GM21526 (cell line): Measurements from ENCODE around the gene CLEC16A.

ENCODE experiments used
- ATAC-seq: cut with Tn5 transposase; IDR thresholded peaks from one replicate; pipeline ENCODE4 v1.9.1; 2021; ENCODE audit warnings: moderate library complexity; ENCODE audit not compliant: unreplicated experiment, low FRiP score

Gene CLEC16A

GRCh38 chr16:10987361-10988163 lies 43.2 kb downstream of the CLEC16A start:
- no peak for ATAC-seq

DNA sequence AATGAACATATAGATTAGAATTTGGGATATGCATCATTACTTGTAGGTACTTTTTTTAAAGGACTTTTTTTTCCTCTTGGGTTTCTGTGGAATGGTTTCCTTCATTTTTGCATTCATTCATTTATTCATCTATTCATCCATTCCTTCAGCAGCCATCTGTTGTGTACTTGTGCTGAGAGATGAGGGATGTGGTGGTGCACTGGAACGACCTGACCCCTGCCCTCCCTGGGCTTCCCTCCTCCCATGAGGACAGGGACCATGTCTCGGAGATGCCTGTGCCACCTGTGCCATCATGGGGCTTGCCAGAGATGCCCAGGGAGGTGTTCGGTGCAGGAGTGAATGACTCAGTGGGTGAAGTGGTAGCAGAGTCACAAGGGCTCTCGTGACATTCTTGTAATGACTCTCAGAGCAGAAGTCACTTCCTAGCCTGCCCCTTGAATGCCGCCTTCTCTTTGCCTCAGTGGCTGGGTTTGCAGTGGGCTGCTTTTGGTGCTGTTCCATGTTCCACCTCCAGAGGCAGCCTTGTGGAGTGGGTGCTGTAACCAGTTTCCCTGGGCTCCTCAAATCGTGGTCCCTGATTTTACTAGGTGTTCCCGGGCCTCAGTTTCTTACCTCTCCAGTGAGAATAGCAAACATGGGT lies 43.9 kb downstream of the CLEC16A start:
- ATAC-seq: no peak

DNA sequence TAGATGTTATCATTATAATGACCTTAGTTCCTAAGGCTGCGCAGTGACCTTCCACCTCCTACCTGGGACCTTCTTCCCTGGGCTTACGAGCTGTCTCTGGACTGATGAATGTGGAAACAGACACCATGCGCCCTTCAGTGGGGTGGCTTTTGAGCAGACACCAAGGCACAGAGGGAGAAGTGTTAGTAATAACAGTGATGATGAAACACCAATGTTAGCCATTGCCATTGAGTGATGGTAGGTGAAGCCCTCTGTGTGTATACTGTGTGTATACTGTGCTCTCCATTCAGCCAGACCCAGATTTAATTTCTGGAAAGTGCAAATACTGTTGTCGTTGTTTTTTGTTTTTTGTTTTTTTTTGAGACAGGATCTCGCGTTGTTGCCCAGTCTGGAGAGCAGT lies 44.5 kb downstream of the CLEC16A start:
- no peak for ATAC-seq

GRCh38 chr16:10989559-10989958 lies 45.2 kb downstream of the CLEC16A start:
- no peak for ATAC-seq

DNA sequence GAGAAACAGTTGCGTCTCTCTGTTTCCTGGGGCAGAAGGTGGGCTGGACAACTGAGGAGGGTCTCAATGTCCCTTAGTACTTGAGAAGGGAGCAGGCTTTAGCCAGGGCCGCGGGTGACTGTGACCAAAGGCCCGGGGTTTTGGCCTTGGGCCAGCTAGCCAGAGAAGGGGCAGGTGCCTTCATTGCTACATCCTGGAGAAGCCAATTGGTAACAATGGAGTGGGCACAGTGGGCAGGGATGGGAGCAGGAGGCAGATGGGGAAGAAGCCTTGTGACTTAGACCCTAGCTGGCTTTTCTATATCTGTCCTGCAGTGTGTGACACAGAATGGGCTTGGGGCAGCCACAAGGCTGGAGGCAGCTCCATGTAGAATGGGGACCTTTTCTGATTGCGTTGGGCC lies 46.0 kb downstream of the CLEC16A start:
- no peak for ATAC-seq

- ATAC-seq: no peak
Observed at GRCh38 chr16:10992112-10992511, 47.7 kb downstream of the CLEC16A start.

DNA sequence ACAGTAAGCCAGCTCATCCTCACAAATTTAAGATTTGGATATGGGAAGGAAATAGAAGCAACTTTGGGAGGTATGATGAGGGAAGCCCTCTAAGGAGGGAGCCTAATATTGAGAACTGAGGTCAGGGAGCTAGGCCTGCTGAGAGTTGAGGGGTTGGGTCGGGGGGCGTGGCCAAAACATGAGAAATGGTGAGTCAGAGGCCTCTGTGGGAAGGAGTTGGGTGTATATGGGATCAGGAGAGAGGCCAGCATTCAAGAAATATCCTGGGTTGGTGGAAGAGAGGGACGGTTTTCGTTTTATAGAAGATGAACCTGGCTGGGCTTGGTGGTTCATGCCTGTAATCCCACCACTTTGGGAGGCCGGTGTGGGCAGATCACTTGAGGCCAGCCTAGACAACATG lies 48.4 kb downstream of the CLEC16A start:
- ATAC-seq: no peak

DNA sequence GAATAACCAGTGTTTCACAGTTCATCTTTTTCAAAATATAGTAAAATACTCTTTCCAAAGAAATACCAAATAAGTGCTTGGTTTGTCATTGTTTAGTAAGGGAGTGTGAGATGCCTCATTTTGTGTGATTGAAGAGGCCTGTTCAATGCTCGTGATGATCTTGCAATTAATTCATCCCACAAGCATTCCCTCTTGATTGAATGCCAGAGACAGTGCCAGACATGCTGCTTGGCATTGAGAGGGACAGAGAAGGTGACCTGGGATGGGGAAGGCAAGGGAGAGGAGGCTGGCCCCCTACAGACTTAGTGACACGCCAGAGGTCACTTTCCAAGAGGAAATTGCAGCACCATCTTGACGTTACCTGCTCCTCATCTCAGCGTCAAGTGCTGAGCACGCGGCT lies 49.3 kb downstream of the CLEC16A start:
- ATAC-seq: no peak

DNA sequence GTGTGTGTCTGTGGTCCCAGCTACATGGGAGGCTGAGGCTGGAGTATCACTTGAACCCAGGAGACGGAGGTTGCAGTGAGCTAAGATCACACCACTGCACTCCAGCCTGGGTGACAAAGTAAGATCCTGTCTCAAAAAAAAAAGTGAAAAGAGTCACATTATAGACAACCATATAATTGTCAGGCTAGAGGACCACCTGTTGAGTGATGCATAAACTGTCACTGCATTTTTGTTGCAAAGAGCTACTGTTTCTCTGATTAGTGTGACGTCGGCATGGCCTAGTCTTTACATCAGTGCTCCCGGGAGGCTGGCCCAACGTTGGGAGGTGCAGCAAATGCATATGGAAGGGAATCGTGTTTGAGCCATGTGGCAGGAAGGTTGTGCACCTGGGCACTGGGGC lies 50.2 kb downstream of the CLEC16A start:
- no peak for ATAC-seq

DNA sequence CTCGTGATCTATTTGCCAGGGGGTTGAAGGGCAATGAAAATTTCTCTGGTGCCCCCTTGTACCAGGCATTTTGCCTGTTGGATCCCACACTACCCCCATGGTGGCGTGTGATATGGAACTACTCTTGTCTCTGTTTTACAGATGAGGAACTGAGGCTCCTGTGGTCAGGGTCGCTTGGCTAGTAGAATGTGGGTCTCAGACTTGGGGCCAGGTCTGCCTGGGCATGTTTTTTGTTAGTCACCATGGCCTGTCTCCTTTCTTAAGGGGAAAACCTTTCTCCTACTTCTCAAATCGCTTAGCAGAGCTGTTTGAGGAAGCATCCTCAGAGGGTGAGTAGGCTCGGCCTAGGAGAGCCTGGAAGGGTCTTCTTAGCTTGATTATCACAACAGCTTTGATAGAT lies 51.2 kb downstream of the CLEC16A start:
- ATAC-seq: no peak

- ATAC-seq: no peak
Observed at GRCh38 chr16:10997485-10997884, 53.1 kb downstream of the CLEC16A start.

GRCh38 chr16:10999300-10999699 lies 54.9 kb downstream of the CLEC16A start:
- ATAC-seq: no peak

DNA sequence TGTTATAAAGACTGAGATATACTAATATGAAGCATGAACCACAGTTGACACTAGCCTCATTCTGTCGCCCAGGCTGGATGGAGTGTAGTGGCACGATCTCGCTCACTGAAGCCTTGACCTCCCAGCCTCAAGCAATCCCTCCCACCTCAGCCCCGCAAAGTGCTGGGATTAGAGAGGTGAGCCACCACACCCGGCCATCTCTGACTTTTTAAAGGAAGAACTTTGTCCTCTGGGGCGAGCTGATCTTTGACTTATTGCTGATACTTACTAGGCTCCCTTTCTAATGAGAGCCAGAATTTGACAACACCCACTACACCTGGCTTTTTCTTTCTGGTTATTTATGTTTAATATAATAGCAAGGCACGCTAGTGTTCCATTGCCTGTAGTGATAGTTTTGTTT lies 57.2 kb downstream of the CLEC16A start:
- ATAC-seq: no peak

DNA sequence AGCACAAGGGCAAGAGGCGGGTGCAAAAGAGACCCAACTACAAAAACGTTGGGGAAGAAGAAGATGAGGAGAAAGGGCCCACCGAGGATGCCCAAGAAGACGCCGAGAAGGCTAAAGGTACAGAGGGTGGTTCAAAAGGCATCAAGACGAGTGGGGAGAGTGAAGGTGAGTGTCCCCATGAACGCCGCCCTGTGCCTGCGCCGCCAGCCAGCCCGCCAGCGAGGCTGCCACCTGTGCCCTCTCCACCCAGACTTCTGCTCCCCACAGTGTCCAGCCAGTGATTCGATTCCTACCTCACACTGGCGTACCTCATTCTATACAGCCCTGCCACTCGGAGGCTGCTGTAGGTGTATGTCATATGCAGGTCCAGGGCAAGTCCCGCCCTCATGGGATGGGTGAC lies 58.8 kb downstream of the CLEC16A start:
- no peak for ATAC-seq

GRCh38 chr16:11004351-11004750 lies 60.0 kb downstream of the CLEC16A start:
- no peak for ATAC-seq

- ATAC-seq: no peak
Observed at GRCh38 chr16:11004973-11005610, 60.7 kb downstream of the CLEC16A start.

- ATAC-seq: no peak
Observed at GRCh38 chr16:11005611-11005975, 61.2 kb downstream of the CLEC16A start.

- ATAC-seq: no peak
Observed at GRCh38 chr16:11006656-11007055, 62.3 kb downstream of the CLEC16A start.

- ATAC-seq: no peak
Observed at GRCh38 chr16:11007714-11008280, 63.4 kb downstream of the CLEC16A start.

- no peak for ATAC-seq
Observed at GRCh38 chr16:11009027-11009755, 64.8 kb downstream of the CLEC16A start.
